NCI-H82 treated with DMSO at 0.1 percent for 48 hours (cell line): ENCODE measurements around the gene MED15.
A peak's percentile ranks its signal among the peaks of the same experiment; 100 is the strongest.
"Not testable (repeated sequence)": the region's sequence is repeated elsewhere in the genome, so short reads cannot be mapped to it uniquely, and the experiment has no call there.

ENCODE experiments used
- DNase-seq: peaks from one replicate; lab custom pipeline; 2025; ENCODE audit not compliant: unreplicated experiment; lab: John Stamatoyannopoulos, UW

Gene MED15

GRCh38 chr22:20479612-20480196, 27.7 kb upstream of the MED15 start:
- no peak for DNase-seq

- not testable (repeated sequence) for DNase-seq
Observed at GRCh38 chr22:20483143-20483506, 24.3 kb upstream of the MED15 start.

DNA sequence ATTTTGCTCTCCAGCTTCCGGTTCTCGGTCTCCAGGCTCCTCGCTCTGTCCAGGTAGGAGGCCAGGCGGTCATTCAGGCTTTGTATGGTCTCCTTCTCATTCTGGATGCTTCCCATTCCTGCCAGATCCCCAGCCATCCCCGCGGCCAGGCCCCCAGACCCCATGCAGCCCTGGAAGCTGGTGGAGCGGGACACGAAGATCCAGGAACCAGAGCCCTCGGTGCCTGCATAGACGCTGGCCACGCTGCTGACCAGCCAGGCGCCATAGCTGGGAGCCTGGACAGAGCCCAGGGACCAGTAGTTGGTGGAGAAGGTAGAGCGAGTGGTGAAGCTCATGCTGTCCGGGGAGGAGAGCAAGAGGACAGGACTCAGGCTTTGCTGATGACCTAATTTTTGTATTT, 23.6 kb upstream of the MED15 start:
- DNase-seq = no peak

GRCh38 chr22:20484948-20485683, 22.3 kb upstream of the MED15 start:
- no peak for DNase-seq

GRCh38 chr22:20486229-20486628, 21.2 kb upstream of the MED15 start:
- DNase-seq = no peak

GRCh38 chr22:20487715-20488114, 19.7 kb upstream of the MED15 start:
- DNase-seq = no peak

- no peak for DNase-seq
Observed at GRCh38 chr22:20488946-20489345, 18.5 kb upstream of the MED15 start.

- no peak for DNase-seq
Observed at GRCh38 chr22:20490183-20490940, 17.0 kb upstream of the MED15 start.

- DNase-seq = no peak
Observed at GRCh38 chr22:20490941-20491307, 16.5 kb upstream of the MED15 start.

GRCh38 chr22:20491346-20491745, 16.1 kb upstream of the MED15 start:
- no peak for DNase-seq

GRCh38 chr22:20494978-20495860, 12.2 kb upstream of the MED15 start, which contains the start of gene KLHL22:
Gene KLHL22 (minus strand): TSS chr22:20495795. CDS start chr22:20489211, 6,584 bp downstream.
- no peak for DNase-seq

GRCh38 chr22:20495861-20496681, 11.3 kb upstream of the MED15 start:
- DNase-seq = peak; percentile 81

DNA sequence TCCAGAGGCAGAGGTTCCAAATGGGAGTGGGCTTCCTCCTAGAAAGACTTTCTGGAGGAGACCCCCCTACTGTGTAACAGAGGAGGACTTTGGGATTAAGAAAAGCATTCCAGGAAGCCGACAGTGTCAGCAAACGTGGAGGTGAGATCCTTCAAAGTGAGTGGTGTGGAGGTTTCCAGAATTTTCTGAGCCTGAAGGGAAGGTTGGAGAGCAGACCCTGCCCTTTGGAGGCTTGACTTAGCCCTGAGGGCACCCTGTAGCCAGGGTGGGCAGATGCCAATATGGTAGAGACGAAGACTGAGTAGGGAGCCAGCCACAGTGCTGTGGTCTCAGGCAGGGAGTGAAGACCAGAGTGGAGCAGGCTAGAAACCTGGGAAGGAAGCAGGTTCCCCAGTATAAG, 10.0 kb upstream of the MED15 start:
- no peak for DNase-seq

DNA sequence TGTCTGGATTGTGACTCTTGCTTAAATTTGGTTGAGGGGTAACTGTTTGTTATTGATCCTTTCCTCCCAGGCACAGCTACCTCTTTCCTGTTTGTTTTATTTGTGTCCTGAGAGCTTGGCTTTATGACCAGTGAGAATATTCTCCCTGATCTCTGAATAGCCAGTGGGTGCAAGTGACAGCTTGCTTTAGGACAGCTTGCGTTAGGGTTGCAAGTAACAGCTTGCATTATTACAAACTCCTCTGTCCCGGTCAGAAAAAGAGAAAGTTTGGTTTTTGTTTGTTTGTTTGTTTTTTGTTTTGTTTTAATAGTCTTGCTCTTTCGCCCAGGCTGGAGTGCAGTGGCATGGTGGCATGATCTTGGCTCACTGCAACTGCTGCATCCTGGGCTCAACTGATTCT, 8.5 kb upstream of the MED15 start:
- no peak for DNase-seq

GRCh38 chr22:20499769-20500168, 7.6 kb upstream of the MED15 start:
- no peak for DNase-seq

- no peak for DNase-seq
Observed at GRCh38 chr22:20503816-20504215, 3.6 kb upstream of the MED15 start.

GRCh38 chr22:20504293-20504922, 3.0 kb upstream of the MED15 start:
- not testable (repeated sequence) for DNase-seq

- no peak for DNase-seq
Observed at GRCh38 chr22:20506543-20507252, 712 bp upstream of the MED15 start.

DNA sequence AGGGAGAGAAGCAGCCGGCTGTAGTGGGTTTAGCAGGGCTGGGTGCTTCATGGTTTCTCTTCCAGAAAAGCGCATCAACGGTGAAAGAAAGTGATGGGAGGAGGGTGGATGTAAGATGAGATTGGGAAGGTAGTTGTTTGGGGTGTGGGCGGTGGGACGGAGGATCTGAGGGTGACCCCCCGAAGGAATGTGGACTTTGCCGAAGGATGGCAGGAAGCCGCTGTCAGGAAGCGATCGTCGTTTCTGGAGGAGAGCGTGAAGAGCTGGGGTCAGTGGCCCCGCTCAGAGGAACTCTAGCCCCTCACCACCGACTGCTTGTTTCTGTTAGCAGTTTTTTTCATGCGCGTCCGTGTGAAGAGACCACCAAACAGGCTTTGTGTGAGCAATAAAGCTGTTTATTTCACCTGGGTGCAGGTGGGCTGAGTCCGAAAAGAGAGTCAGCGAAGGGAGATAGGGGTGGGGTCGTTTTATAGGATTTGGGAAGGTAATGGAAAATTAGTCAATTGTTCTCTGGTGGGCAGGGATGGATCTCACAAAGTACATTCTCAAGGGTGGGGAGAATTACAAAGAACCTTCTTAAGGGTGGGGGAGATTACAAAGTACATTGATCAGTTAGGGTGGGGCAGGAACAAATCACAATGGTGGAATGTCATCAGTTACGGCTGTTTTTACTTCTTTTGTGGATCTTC, 801 bp downstream of the MED15 start:
- not testable (repeated sequence) for DNase-seq
